Upper lobe of left lung (tissue), 6 donors: ENCODE measurements around the gene BCL3. TPM values are rescaled to one million over a fixed set of nuclear protein-coding genes. Genes with fewer than 3 reads are reported as not detected.

ENCODE experiments used
- ATAC-seq, 2 donors: fragments of 200-7000 bp; cut with Tn5 transposase; one replicate each; pipeline ENCODE4 v1.9.1; 2022; ENCODE audit warnings: mild to moderate bottlenecking in 2 of 2, moderate library complexity in 2 of 2; ENCODE audit not compliant: low FRiP score in 2 of 2
- DNase-seq, 2 donors: peaks; one replicate each; pipeline ENCODE4 v3.0.0-alpha.2; 2019 to 2020
- H3K27ac ChIP-seq, 4 donors: fragments of 200-600 bp; sonication (generic); one replicate each; pipeline ENCODE4 v1.5.1; 2016 to 2019
- H3K27me3 ChIP-seq, 4 donors: fragments of 200-600 bp; sonication (generic); one replicate each; pipeline ENCODE4 v1.5.1; 2017 to 2019
- H3K36me3 ChIP-seq, 4 donors: fragments of 200-600 bp; sonication (generic); one replicate each; pipeline ENCODE4 v1.5.1; 2016 to 2019
- H3K4me1 ChIP-seq, 4 donors: fragments of 200-600 bp; sonication (generic); one replicate each; pipeline ENCODE4 v1.5.1; 2018 to 2019
- H3K4me3 ChIP-seq, 4 donors: fragments of 200-600 bp; sonication (generic); one replicate each; pipeline ENCODE4 v1.5.1; 2017 to 2019; ENCODE audit warnings: mild to moderate bottlenecking in 2 of 4, moderate library complexity in 1 of 4
- H3K9me3 ChIP-seq, 4 donors: fragments of 200-600 bp; sonication (generic); one replicate each; pipeline ENCODE4 v1.5.1; 2018 to 2019
- CTCF ChIP-seq, 6 experiments: fragments of 450-650 bp in 4 of 6; fragments of 200-600 bp in 2 of 6; sonication (generic) in 2 of 6; IDR thresholded peaks; one replicate each; pipeline ENCODE4 v1.5.1; 2016 to 2019; ENCODE audit warnings: antibody characterized with exemption in 6 of 6
- EP300 ChIP-seq, 4 donors: sonication (generic); formaldehyde crosslinking; IDR thresholded peaks; one replicate each; pipeline ENCODE4 v1.5.1; 2017; ENCODE audit warnings: antibody characterized with exemption in 4 of 4, control low read depth in 2 of 4
- POLR2A ChIP-seq, 4 donors: fragments of 450-650 bp; IDR thresholded peaks; one replicate each; pipeline ENCODE4 v1.5.1; 2016 to 2017; ENCODE audit warnings: antibody characterized with exemption in 4 of 4, mild to moderate bottlenecking in 2 of 4
- POLR2AphosphoS5 ChIP-seq, 2 donors: sonication (generic); formaldehyde crosslinking; IDR thresholded peaks; one replicate each; pipeline ENCODE4 v1.5.1; 2017; ENCODE audit warnings: antibody characterized with exemption in 2 of 2
- WGBS, 2 donors: methylation state at CpG; one replicate each; pipeline ENCODE4 v1.1.5; 2017 to 2018; 5-methylcytosine and 5-hydroxymethylcytosine counted together
- total RNA-seq, 6 donors: library from RNA; depleted of rRNA in 4 of 6; stranded (reverse); fragments of >200 nt in 4 of 6; gene quantifications; one replicate each; pipeline versions ENCODE4 v1.1.0 to v1.2.1, GENCODE V29; 2016 to 2021
- donor health status: DM: no; HTN: no; CAD: no; lungs with moderate emphysema.
- donor health status: DM: no; HTN: yes; CAD: no; lungs with severe emphysema.

Gene BCL3
- total RNA-seq, 6 donors from 2014 or later: 31.1 to 114 (median 71.6) TPM

- TF ChIP-seq EP300 (IDR thresholded peaks at IDR 0.05) (no peak), POLR2A (IDR thresholded peaks at IDR 0.05) (no peak), POLR2AphosphoS5 (IDR thresholded peaks at IDR 0.05) (no peak), CTCF (IDR thresholded peaks at IDR 0.05) (no peak)
- Histone ChIP-seq H3K36me3 (peaks cover 15 to 66% (median 44%) of the 10 kb centered on the region in 4 donors), H3K27ac (peak overlapping the region; percentile 95 to 98 (median 96)), H3K4me3 (peak overlapping the region in 2 of 4 donors; percentile 38 to 46), H3K9me3 (no peaks in the 10 kb centered on the region), H3K27me3 (no peaks in the 10 kb centered on the region), H3K4me1 (peaks cover 46 to 52% (median 48%) of the 10 kb centered on the region in 4 donors)
- no peak for ATAC-seq
- WGBS, 2 donors: 77 to 91% methylated on average over 6 to 9 of the region's 9 CpGs
- DNase-seq: peak in 1 of 2 donors; percentile 54
These were observed 10.1 kb downstream of the BCL3 start for GRCh38 chr19:44758596-44758995.

- WGBS, 2 donors: 68 to 76% methylated on average over 4 to 9 of the region's 10 CpGs
- Histone ChIP-seq H3K9me3 (no peaks in the 10 kb centered on the region), H3K4me1 (peaks cover 44 to 54% (median 49%) of the 10 kb centered on the region in 4 donors), H3K36me3 (peaks cover 15 to 66% (median 44%) of the 10 kb centered on the region in 4 donors), H3K27ac (peak overlapping the region; percentile 28 to 98 (median 96)), H3K4me3 (no peak overlapping the region), H3K27me3 (no peaks in the 10 kb centered on the region)
- ATAC-seq: no peak
- DNase-seq: peak in 1 of 2 donors; percentile 62
- no peak for TF ChIP-seq POLR2AphosphoS5 (IDR thresholded peaks at IDR 0.05)
- TF ChIP-seq POLR2A (IDR thresholded peaks at IDR 0.05): no peak
- TF ChIP-seq EP300 (IDR thresholded peaks at IDR 0.05): no peak
- no peak for TF ChIP-seq CTCF (IDR thresholded peaks at IDR 0.05)
These were observed 10.7 kb downstream of the BCL3 start for GRCh38 chr19:44759083-44759804.

GRCh38 chr19:44762038-44762437, 13.5 kb downstream of the BCL3 start:
- DNase-seq (no peak), ATAC-seq (no peak)
- H3K4me3 ChIP-seq: no peak overlapping the region
- no peaks in the 10 kb centered on the region for H3K27me3 ChIP-seq
- TF ChIP-seq POLR2AphosphoS5 (IDR thresholded peaks at IDR 0.05): no peak
- no peak for TF ChIP-seq POLR2A (IDR thresholded peaks at IDR 0.05)
- no peak for TF ChIP-seq EP300 (IDR thresholded peaks at IDR 0.05)
- no peak for TF ChIP-seq CTCF (IDR thresholded peaks at IDR 0.05)
- no peak overlapping the region for H3K27ac ChIP-seq
- H3K36me3 ChIP-seq: peaks cover 12 to 50% (median 38%) of the 10 kb centered on the region in 4 donors
- H3K4me1 ChIP-seq: peaks cover 17 to 34% (median 25%) of the 10 kb centered on the region in 4 donors
- no peaks in the 10 kb centered on the region for H3K9me3 ChIP-seq
- 85 to 94% methylated on average over 7 to 8 of the region's 8 CpGs for WGBS, 2 donors

GRCh38 chr19:44765033-44765948, 16.8 kb downstream of the BCL3 start:
- Histone ChIP-seq H3K4me3 (no peak overlapping the region), H3K27ac (peak overlapping the region in 3 of 4 donors; percentile 40 to 69 (median 60)), H3K9me3 (no peaks in the 10 kb centered on the region), H3K4me1 (peaks cover 0 to 17% (median 8%) of the 10 kb centered on the region in 4 donors), H3K36me3 (peaks cover 0 to 17% (median 7%) of the 10 kb centered on the region in 4 donors), H3K27me3 (no peaks in the 10 kb centered on the region)
- ATAC-seq (peak in 1 of 2 donors; percentile 28), DNase-seq (peak in 1 of 2 donors; percentile 82)
- TF ChIP-seq CTCF (IDR thresholded peaks at IDR 0.05) (no peak), POLR2AphosphoS5 (IDR thresholded peaks at IDR 0.05) (peak in 1 of 2 donors; percentile 66)
- 77 to 80% methylated on average over 17 to 22 of the region's 22 CpGs for WGBS, 2 donors
